ENCODE measurements around the gene ANGPTL2.

Gene ANGPTL2

GRCh38 chr9:127142291-127142690, 19.9 kb upstream of the ANGPTL2 start:
- Histone ChIP-seq H3K4me3 (ENCODE audit: low read depth, low read length) (no peak overlapping the region), H3K9me3 (ENCODE audit: control insufficient read depth, insufficient read depth, low read depth, low read length) (no peaks in the 10 kb centered on the region), H3K4me1 (ENCODE audit: control insufficient read depth, insufficient read depth, low read length) (peaks cover 15% of the 10 kb centered on the region), H3K36me3 (ENCODE audit: control insufficient read depth, insufficient read depth, low read length) (no peaks in the 10 kb centered on the region), H3K27ac (ENCODE audit: low read depth, low read length) (no peak overlapping the region), H3K9ac (ENCODE audit: low read length) (no peak overlapping the region), H3K27me3 (ENCODE audit: control insufficient read depth, insufficient read depth, low read length) (no peaks in the 10 kb centered on the region)

- Histone ChIP-seq H3K9ac (ENCODE audit: low read length) (no peak overlapping the region), H3K4me1 (ENCODE audit: control insufficient read depth, insufficient read depth, low read length) (peaks cover 15% of the 10 kb centered on the region), H3K36me3 (ENCODE audit: control insufficient read depth, insufficient read depth, low read length) (no peaks in the 10 kb centered on the region), H3K27me3 (ENCODE audit: control insufficient read depth, insufficient read depth, low read length) (no peaks in the 10 kb centered on the region), H3K4me3 (ENCODE audit: low read depth, low read length) (no peak overlapping the region), H3K27ac (ENCODE audit: low read depth, low read length) (no peak overlapping the region), H3K9me3 (ENCODE audit: control insufficient read depth, insufficient read depth, low read depth, low read length) (no peaks in the 10 kb centered on the region)
Observed at GRCh38 chr9:127140842-127141675, 18.6 kb upstream of the ANGPTL2 start.

GRCh38 chr9:127140181-127140580, 17.7 kb upstream of the ANGPTL2 start:
- H3K9me3 ChIP-seq (ENCODE audit: control insufficient read depth, insufficient read depth, low read depth, low read length) = no peaks in the 10 kb centered on the region
- peaks cover 19% of the 10 kb centered on the region for H3K4me1 ChIP-seq (ENCODE audit: control insufficient read depth, insufficient read depth, low read length)
- no peaks in the 10 kb centered on the region for H3K36me3 ChIP-seq (ENCODE audit: control insufficient read depth, insufficient read depth, low read length)
- no peak overlapping the region for H3K9ac ChIP-seq (ENCODE audit: low read length)
- no peaks in the 10 kb centered on the region for H3K27me3 ChIP-seq (ENCODE audit: control insufficient read depth, insufficient read depth, low read length)
- no peak overlapping the region for H3K27ac ChIP-seq (ENCODE audit: low read depth, low read length)
- H3K4me3 ChIP-seq (ENCODE audit: low read depth, low read length) = no peak overlapping the region

DNA sequence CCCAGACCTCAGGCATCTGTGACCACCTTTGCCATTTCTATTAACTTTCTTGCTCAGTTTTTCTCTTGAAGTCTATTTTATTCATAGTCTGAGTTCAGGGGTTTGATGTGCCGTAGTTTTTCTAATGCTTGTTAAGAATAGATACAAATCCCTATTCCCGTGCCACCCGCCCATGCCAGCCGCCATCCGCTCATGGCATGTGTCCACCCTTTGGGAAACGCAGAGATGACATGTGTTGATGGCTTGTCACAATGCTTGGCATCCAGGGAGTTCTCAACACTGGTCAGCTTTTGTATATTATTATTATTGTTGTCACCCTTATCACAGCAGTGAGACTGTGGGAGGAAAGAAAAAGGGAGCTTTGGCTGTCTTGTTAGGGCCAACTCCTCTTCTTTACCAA, 17.3 kb upstream of the ANGPTL2 start:
- Histone ChIP-seq H3K9me3 (ENCODE audit: control insufficient read depth, insufficient read depth, low read depth, low read length) (no peaks in the 10 kb centered on the region), H3K4me3 (ENCODE audit: low read depth, low read length) (no peak overlapping the region), H3K9ac (ENCODE audit: low read length) (no peak overlapping the region)

GRCh38 chr9:127139071-127139731, 16.8 kb upstream of the ANGPTL2 start:
- Histone ChIP-seq H3K36me3 (ENCODE audit: control insufficient read depth, insufficient read depth, low read length) (no peaks in the 10 kb centered on the region), H3K4me1 (ENCODE audit: control insufficient read depth, insufficient read depth, low read length) (peaks cover 19% of the 10 kb centered on the region), H3K9me3 (ENCODE audit: control insufficient read depth, insufficient read depth, low read depth, low read length) (no peaks in the 10 kb centered on the region), H3K27ac (ENCODE audit: low read depth, low read length) (no peak overlapping the region), H3K9ac (ENCODE audit: low read length) (no peak overlapping the region), H3K4me3 (ENCODE audit: low read depth, low read length) (no peak overlapping the region), H3K27me3 (ENCODE audit: control insufficient read depth, insufficient read depth, low read length) (no peaks in the 10 kb centered on the region)

More for the DNA sequence above, 17.3 kb upstream of the ANGPTL2 start:
- Histone ChIP-seq H3K4me1 (ENCODE audit: control insufficient read depth, insufficient read depth, low read length) (peaks cover 19% of the 10 kb centered on the region), H3K36me3 (ENCODE audit: control insufficient read depth, insufficient read depth, low read length) (no peaks in the 10 kb centered on the region), H3K27me3 (ENCODE audit: control insufficient read depth, insufficient read depth, low read length) (no peaks in the 10 kb centered on the region), H3K27ac (ENCODE audit: low read depth, low read length) (no peak overlapping the region)

DNA sequence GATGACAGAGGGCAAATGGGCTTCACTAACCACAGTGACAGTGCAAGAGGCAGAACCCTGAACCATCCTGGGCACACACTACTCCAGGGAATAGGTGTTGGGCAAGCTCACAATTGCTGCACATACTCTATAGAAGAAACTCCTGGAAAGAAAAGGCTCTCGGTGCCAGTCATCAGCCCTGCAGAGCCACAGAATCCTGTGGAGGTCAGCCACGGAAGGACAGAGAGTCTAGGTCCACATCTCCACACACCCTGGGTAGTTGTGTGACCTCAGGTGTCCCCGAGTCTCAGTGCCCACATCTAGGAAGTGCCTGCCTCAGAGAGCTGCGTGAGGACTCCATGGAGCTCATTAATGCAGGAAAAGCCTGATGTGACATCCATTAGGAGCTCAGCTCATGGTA, 16.0 kb upstream of the ANGPTL2 start:
- Histone ChIP-seq H3K9ac (ENCODE audit: low read length) (no peak overlapping the region), H3K4me3 (ENCODE audit: low read depth, low read length) (no peak overlapping the region), H3K36me3 (ENCODE audit: control insufficient read depth, insufficient read depth, low read length) (no peaks in the 10 kb centered on the region), H3K27ac (ENCODE audit: low read depth, low read length) (no peak overlapping the region), H3K27me3 (ENCODE audit: control insufficient read depth, insufficient read depth, low read length) (no peaks in the 10 kb centered on the region), H3K4me1 (ENCODE audit: control insufficient read depth, insufficient read depth, low read length) (peaks cover 23% of the 10 kb centered on the region), H3K9me3 (ENCODE audit: control insufficient read depth, insufficient read depth, low read depth, low read length) (no peaks in the 10 kb centered on the region)

GRCh38 chr9:127137640-127138360, 15.4 kb upstream of the ANGPTL2 start:
- no peak overlapping the region for H3K27ac ChIP-seq (ENCODE audit: low read depth, low read length)
- H3K9me3 ChIP-seq (ENCODE audit: control insufficient read depth, insufficient read depth, low read depth, low read length) = no peaks in the 10 kb centered on the region
- no peak overlapping the region for H3K9ac ChIP-seq (ENCODE audit: low read length)
- H3K4me1 ChIP-seq (ENCODE audit: control insufficient read depth, insufficient read depth, low read length) = peaks cover 28% of the 10 kb centered on the region
- no peaks in the 10 kb centered on the region for H3K27me3 ChIP-seq (ENCODE audit: control insufficient read depth, insufficient read depth, low read length)
- H3K36me3 ChIP-seq (ENCODE audit: control insufficient read depth, insufficient read depth, low read length) = no peaks in the 10 kb centered on the region
- no peak overlapping the region for H3K4me3 ChIP-seq (ENCODE audit: low read depth, low read length)

- H3K36me3 ChIP-seq (ENCODE audit: control insufficient read depth, insufficient read depth, low read length) = no peaks in the 10 kb centered on the region
- H3K9ac ChIP-seq (ENCODE audit: low read length) = no peak overlapping the region
- peaks cover 29% of the 10 kb centered on the region for H3K4me1 ChIP-seq (ENCODE audit: control insufficient read depth, insufficient read depth, low read length)
- H3K27me3 ChIP-seq (ENCODE audit: control insufficient read depth, insufficient read depth, low read length) = no peaks in the 10 kb centered on the region
- H3K4me3 ChIP-seq (ENCODE audit: low read depth, low read length) = no peak overlapping the region
- no peak overlapping the region for H3K27ac ChIP-seq (ENCODE audit: low read depth, low read length)
- H3K9me3 ChIP-seq (ENCODE audit: control insufficient read depth, insufficient read depth, low read depth, low read length) = no peaks in the 10 kb centered on the region
Observed at GRCh38 chr9:127136880-127137639, 14.6 kb upstream of the ANGPTL2 start.

DNA sequence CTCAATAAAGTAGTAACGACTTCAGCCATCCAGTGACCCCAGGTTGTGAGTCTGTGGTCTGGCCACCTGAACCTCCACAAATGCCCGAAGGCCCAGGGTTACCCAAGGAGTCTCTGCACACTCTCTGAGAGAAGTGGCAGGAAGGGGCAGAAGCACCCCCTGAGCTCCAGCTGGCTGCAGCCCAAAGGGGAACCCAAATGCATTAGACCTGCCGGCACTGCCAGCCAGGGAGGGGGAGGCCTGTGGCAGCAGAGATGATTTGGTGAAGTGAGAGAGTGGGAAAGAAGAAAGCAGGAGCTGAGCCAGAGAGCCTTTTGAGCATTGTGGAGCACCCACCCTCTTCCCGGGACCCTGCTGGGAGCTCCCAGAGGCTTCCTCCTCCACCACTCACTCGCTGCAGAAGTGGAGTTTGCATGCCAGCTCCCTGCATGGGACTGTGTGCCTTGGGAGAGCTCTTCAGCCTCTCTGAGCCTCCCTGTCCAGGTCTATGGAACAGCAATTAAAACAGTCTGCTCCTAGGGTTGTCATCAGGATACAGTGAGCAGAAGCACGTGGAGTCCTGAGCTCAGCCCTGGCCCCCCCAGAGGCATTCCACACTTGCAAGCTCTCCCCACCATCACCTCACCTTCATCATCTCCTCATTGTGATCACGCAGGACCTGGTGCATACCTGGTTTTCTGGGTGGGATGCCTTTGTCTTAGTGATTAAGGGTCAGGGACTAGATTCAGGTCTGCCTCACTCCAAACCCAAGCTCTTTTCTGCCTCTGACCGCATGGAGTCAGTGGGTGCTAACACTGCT, 13.8 kb upstream of the ANGPTL2 start:
- no peak overlapping the region for H3K27ac ChIP-seq (ENCODE audit: low read depth, low read length)
- H3K9me3 ChIP-seq (ENCODE audit: control insufficient read depth, insufficient read depth, low read depth, low read length) = no peaks in the 10 kb centered on the region
- H3K36me3 ChIP-seq (ENCODE audit: control insufficient read depth, insufficient read depth, low read length) = no peaks in the 10 kb centered on the region
- no peak overlapping the region for H3K9ac ChIP-seq (ENCODE audit: low read length)
- H3K27me3 ChIP-seq (ENCODE audit: control insufficient read depth, insufficient read depth, low read length) = no peaks in the 10 kb centered on the region
- no peak overlapping the region for H3K4me3 ChIP-seq (ENCODE audit: low read depth, low read length)
- peaks cover 33% of the 10 kb centered on the region for H3K4me1 ChIP-seq (ENCODE audit: control insufficient read depth, insufficient read depth, low read length)

DNA sequence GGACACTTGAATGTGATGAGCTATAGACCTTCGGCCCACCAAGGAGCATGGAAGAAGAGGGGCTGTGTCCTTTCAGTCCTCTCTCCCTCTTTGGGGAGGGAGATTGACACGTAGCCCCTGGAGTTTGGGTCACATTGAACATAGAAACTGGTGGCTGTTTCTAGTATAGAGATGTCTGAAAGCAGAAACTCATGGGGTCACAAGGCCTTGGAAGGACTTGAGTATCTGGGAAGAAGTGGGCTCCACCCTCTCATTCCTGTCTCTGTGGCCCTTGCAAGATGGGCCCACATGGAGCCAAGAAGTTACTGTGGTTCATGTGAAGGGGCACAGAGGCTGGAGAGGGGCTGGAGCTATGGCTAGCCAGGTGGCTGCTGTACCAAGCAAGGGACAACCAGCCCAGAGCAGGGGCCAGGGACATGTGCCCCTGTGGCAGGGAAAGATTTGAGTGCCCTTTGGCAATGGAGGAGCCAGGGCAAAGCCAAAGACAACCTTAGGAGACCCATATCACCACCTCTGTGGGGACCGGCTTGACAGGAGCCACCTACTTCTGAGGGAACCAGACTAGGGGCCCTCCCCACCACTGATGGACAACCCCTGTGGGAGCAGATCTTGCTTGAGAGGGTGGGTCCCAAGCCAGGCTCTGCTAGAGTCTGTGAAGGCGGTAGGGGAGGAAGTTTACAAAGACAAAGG, 12.8 kb upstream of the ANGPTL2 start:
- H3K4me1 ChIP-seq (ENCODE audit: control insufficient read depth, insufficient read depth, low read length) = peaks cover 39% of the 10 kb centered on the region
- H3K27ac ChIP-seq (ENCODE audit: low read depth, low read length) = no peak overlapping the region
- no peaks in the 10 kb centered on the region for H3K9me3 ChIP-seq (ENCODE audit: control insufficient read depth, insufficient read depth, low read depth, low read length)
- no peaks in the 10 kb centered on the region for H3K36me3 ChIP-seq (ENCODE audit: control insufficient read depth, insufficient read depth, low read length)
- H3K4me3 ChIP-seq (ENCODE audit: low read depth, low read length) = no peak overlapping the region
- H3K9ac ChIP-seq (ENCODE audit: low read length) = no peak overlapping the region
- no peaks in the 10 kb centered on the region for H3K27me3 ChIP-seq (ENCODE audit: control insufficient read depth, insufficient read depth, low read length)

All from HUES6 (cell line).